PC-3 (cell line): ENCODE data around the gene SYDE2. TPM values are rescaled to one million over a fixed set of nuclear protein-coding genes. Genes with fewer than 3 reads are reported as not detected.

Source experiments
- ATAC-seq: fragments of 200-7000 bp; cut with Tn5 transposase; 2 replicates; pipeline ENCODE4 v1.9.1; 2020; ENCODE audit warnings: mild to moderate bottlenecking, moderate library complexity
- BruUV-seq: library from RNA; stranded (reverse); fragments of 400-500 nt; replicated peaks from 2 replicates; lab custom pipeline; 2021; lab: Mats Ljungman, UMichigan
- CTCF ChIA-PET: fragments of 300-600 bp; sonication (Branson Sonifier 250); formaldehyde crosslinking; loops from one replicate; lab custom pipeline; 2022; ENCODE audit warnings: antibody characterized with exemption; lab: Charles Lee
- POLR2A ChIA-PET: fragments of 300-600 bp; sonication (Branson Sonifier 250); formaldehyde crosslinking; loops from one replicate; lab custom pipeline; 2022; ENCODE audit warnings: antibody characterized with exemption; ENCODE audit not compliant: unreplicated experiment; lab: Charles Lee
- DNase-seq: peaks from one replicate; pipeline ENCODE4 v3.0.0-alpha.2; 2015
- H2AFZ ChIP-seq: fragments of 300-600 bp; sonication (generic); 2 replicates; pipeline ENCODE4 v1.6.0; 2016; ENCODE audit warnings: antibody characterized with exemption, low read length
- H3F3A ChIP-seq: fragments of 300-600 bp; sonication (generic); one replicate; pipeline ENCODE4 v1.6.0; 2017; ENCODE audit warnings: antibody characterized with exemption, low read length, control low read depth, mild to moderate bottlenecking; ENCODE audit not compliant: unreplicated experiment
- H3K27ac ChIP-seq: fragments of 300-600 bp; sonication (generic); 2 replicates; pipeline ENCODE4 v1.5.1; 2016; ENCODE audit warnings: mild to moderate bottlenecking, low read length
- H3K27me3 ChIP-seq: fragments of 300-600 bp; sonication (generic); 2 replicates; pipeline ENCODE4 v1.6.1; 2016; ENCODE audit warnings: low read length, mixed read lengths
- H3K36me3 ChIP-seq: fragments of 300-600 bp; sonication (generic); 2 replicates; pipeline ENCODE4 v1.6.1; 2016; ENCODE audit warnings: low read depth, mixed run types, low read length, mixed read lengths
- H3K4me1 ChIP-seq: fragments of 300-600 bp; sonication (generic); 2 replicates; pipeline ENCODE4 v1.5.1; 2016; ENCODE audit warnings: low read length; ENCODE audit not compliant: insufficient read depth
- H3K4me2 ChIP-seq: fragments of 300-600 bp; sonication (generic); 2 replicates; pipeline ENCODE4 v1.6.0; 2016; ENCODE audit warnings: low read length
- H3K4me3 ChIP-seq: fragments of 300-600 bp; sonication (generic); 2 replicates; pipeline ENCODE4 v1.5.1; 2016; ENCODE audit warnings: mild to moderate bottlenecking, low read length, mixed read lengths
- H3K79me2 ChIP-seq: fragments of 300-600 bp; sonication (generic); 2 replicates; pipeline ENCODE4 v1.6.1; 2017; ENCODE audit warnings: low read length, mixed read lengths
- H3K9ac ChIP-seq: fragments of 300-600 bp; sonication (generic); 2 replicates; pipeline ENCODE4 v1.6.0; 2016; ENCODE audit warnings: mild to moderate bottlenecking, low read length
- H3K9me2 ChIP-seq: fragments of 300-600 bp; sonication (generic); replicated peaks from 2 replicates; pipeline ENCODE4 v1.6.1; 2016; ENCODE audit warnings: mixed run types, low read length, mixed read lengths
- H3K9me3 ChIP-seq: fragments of 300-600 bp; sonication (generic); 2 replicates; pipeline ENCODE4 v1.6.1; 2016; ENCODE audit warnings: low read length, mixed read lengths
- H4K20me1 ChIP-seq: fragments of 300-600 bp; sonication (generic); 2 replicates; pipeline ENCODE4 v1.6.1; 2016; ENCODE audit warnings: low read length, mixed read lengths
- EZH2 ChIP-seq: fragments of 300-600 bp; sonication (generic); IDR thresholded peaks from one replicate; pipeline ENCODE4 v1.6.1; 2017; ENCODE audit warnings: antibody characterized with exemption, mild to moderate bottlenecking, low read length; ENCODE audit not compliant: unreplicated experiment
- EZH2phosphoT487 ChIP-seq: fragments of 300-600 bp; sonication (generic); IDR thresholded peaks from 2 replicates; pipeline ENCODE4 v1.6.1; 2018; ENCODE audit warnings: mild to moderate bottlenecking, antibody characterized with exemption, low read length, borderline replicate concordance
- intact Hi-C: fragments of 100-400 bp; cut with micrococcal nuclease; formaldehyde crosslinking; loops from 2 replicates; pipeline ENCODE4 v1.9.0; 2023
- total RNA-seq: library from RNA; depleted of rRNA; stranded (reverse); fragments of >200 nt; gene quantifications from 2 replicates; pipeline ENCODE4 v1.2.3, GENCODE V29; 2014
- TF ChIP-seq, protein P1 (sequence below): fragments of 300-600 bp; sonication (generic); conservative IDR thresholded peaks from 2 replicates; pipeline ENCODE4 v1.5.1; 2017; ENCODE audit warnings: antibody characterized with exemption, low read depth, mild to moderate bottlenecking, low read length

SYDE2 gene
- total RNA-seq, 1 experiment from 2014 or later = 4.4 TPM

DNA sequence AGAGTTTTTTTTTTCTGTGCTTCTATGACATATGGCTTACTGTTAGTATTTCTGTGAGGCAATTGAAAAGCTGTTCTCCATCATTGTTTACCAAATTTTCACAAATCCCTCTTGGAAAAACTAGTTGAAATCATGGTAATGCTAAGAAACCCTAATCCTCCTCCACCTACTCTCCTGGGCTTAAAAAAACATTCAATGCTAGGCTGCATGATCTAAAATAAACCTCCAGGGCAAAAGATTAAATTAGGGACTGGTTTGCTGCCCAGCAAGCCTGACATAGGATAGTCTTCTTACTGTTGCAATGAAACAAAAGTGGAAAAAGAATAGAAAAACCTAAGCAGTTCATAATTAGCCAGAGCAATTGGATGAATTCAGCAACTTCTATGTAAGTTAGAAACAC, 42.6 kb upstream of the SYDE2 start:
- ATAC-seq (no peak), DNase-seq (no peak)
- H3K9me3 ChIP-seq = no peaks in the 10 kb centered on the region
- no peaks in the 10 kb centered on the region for H4K20me1 ChIP-seq
- no peak overlapping the region for H2AFZ ChIP-seq
- peaks cover 22% of the 10 kb centered on the region for H3K4me1 ChIP-seq
- H3K4me3 ChIP-seq = no peak overlapping the region
- H3K27me3 ChIP-seq = no peaks in the 10 kb centered on the region
- H3K4me2 ChIP-seq = no peak overlapping the region
- no peaks in the 10 kb centered on the region for H3F3A ChIP-seq
- intact Hi-C loops = loop anchor here (5.0 kb wide), 1 partner anchor 41 kb away; the partner anchor contains the start of gene SYDE2
- H3K36me3 ChIP-seq = no peaks in the 10 kb centered on the region
- no peaks in the 10 kb centered on the region for H3K79me2 ChIP-seq
- POLR2A ChIA-PET = no interaction called here
- TF ChIP-seq, protein P1, sequence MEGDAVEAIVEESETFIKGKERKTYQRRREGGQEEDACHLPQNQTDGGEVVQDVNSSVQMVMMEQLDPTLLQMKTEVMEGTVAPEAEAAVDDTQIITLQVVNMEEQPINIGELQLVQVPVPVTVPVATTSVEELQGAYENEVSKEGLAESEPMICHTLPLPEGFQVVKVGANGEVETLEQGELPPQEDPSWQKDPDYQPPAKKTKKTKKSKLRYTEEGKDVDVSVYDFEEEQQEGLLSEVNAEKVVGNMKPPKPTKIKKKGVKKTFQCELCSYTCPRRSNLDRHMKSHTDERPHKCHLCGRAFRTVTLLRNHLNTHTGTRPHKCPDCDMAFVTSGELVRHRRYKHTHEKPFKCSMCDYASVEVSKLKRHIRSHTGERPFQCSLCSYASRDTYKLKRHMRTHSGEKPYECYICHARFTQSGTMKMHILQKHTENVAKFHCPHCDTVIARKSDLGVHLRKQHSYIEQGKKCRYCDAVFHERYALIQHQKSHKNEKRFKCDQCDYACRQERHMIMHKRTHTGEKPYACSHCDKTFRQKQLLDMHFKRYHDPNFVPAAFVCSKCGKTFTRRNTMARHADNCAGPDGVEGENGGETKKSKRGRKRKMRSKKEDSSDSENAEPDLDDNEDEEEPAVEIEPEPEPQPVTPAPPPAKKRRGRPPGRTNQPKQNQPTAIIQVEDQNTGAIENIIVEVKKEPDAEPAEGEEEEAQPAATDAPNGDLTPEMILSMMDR = no peak
- TF ChIP-seq EZH2 = no peak
- TF ChIP-seq EZH2phosphoT487 = no peak
- H3K9me2 ChIP-seq = no peaks in the 10 kb centered on the region
- CTCF ChIA-PET = interaction anchor here (1.6 kb wide), 1 partner anchor 134 kb away, joined by 5 read pairs; no protein-coding TSS in a partner anchor
- no TSS peak for BruUV-seq
- H3K9ac ChIP-seq = no peak overlapping the region
- H3K27ac ChIP-seq = no peak overlapping the region

DNA sequence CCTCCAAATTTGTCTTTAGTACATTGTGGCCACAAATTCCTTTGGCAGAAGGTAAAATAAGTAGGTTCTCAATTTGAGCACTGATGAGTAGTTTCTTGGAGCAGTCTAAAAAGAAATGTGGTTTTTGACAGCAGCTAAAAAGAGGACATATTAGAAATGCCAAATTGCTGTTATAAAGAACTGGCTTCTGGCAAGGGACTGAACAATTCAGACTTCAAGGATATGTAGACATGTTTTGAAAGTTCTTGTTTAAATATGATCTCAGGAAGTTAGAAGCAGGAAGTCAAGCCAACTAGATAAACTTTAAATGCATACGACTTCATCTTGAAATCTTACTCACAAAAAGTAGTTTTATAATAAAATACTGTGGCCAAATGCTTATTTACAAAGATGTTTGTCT, 39.8 kb upstream of the SYDE2 start:
- Histone ChIP-seq H3K4me3 (no peak overlapping the region), H3K27ac (no peak overlapping the region), H3F3A (no peaks in the 10 kb centered on the region), H3K27me3 (no peaks in the 10 kb centered on the region), H4K20me1 (no peaks in the 10 kb centered on the region), H2AFZ (peak overlapping the region; percentile 61), H3K9me2 (no peaks in the 10 kb centered on the region), H3K9ac (no peak overlapping the region), H3K4me2 (no peak overlapping the region), H3K79me2 (no peaks in the 10 kb centered on the region), H3K9me3 (no peaks in the 10 kb centered on the region), H3K4me1 (peaks cover 21% of the 10 kb centered on the region), H3K36me3 (no peaks in the 10 kb centered on the region)
- no TSS peak for BruUV-seq
- ATAC-seq = no peak
- intact Hi-C loops = loop anchor here (1.0 to 5.0 kb wide), 2 partner anchors 38 to 131 kb away; partner anchors contain the start of gene SYDE2
- TF ChIP-seq, protein P1 = no peak
- TF ChIP-seq EZH2phosphoT487 (no peak), EZH2 (no peak)
- CTCF ChIA-PET = interaction anchor here (0.6 to 1.1 kb wide), 8 partner anchors 14 to 296 kb away, joined by 3 to 8 read pairs (median 4); no protein-coding TSS in a partner anchor
- POLR2A ChIA-PET = no interaction called here
- no peak for DNase-seq

DNA sequence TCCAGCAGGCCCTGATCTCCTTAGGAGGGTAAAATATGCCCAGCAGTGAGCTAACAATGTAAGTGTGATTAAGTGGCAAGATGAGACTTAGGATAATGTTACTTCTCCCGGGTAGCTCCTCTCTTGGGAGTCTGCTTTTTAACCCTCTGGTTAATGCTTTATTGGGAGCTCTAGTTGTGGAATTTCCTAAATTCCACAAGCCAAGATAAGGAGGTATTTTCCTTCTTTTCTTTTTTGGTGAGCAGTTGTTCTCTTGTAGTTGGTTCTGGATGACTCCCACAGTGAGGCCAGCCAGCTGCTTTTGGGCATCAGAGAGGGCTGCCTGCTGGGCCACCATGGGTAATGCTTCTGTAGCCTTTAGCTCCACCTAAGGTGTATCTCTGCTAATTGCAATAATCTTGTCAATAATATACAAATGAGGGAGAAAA, 39.4 kb upstream of the SYDE2 start:
- no peak overlapping the region for H3K9ac ChIP-seq
- peak; percentile 82 for ATAC-seq
- H3K4me2 ChIP-seq = no peak overlapping the region
- peaks cover 17% of the 10 kb centered on the region for H3K4me1 ChIP-seq
- BruUV-seq = no TSS peak
- H3K27ac ChIP-seq = no peak overlapping the region
- H3K36me3 ChIP-seq = no peaks in the 10 kb centered on the region
- H3F3A ChIP-seq = no peaks in the 10 kb centered on the region
- H3K79me2 ChIP-seq = no peaks in the 10 kb centered on the region
- peak overlapping the region; percentile 61 for H2AFZ ChIP-seq
- ChIA-PET POLR2A (no interaction called here), CTCF (interaction anchor here (0.7 to 1.1 kb wide), 7 partner anchors 14 to 295 kb away, joined by 3 to 8 read pairs (median 5); no protein-coding TSS in a partner anchor)
- H3K9me2 ChIP-seq = no peaks in the 10 kb centered on the region
- peak; percentile 51 for DNase-seq
- no peaks in the 10 kb centered on the region for H3K27me3 ChIP-seq
- no peaks in the 10 kb centered on the region for H3K9me3 ChIP-seq
- intact Hi-C loops = loop anchor here (1.0 to 5.0 kb wide), 2 partner anchors 38 to 131 kb away; partner anchors contain the start of gene SYDE2
- H3K4me3 ChIP-seq = no peak overlapping the region
- TF ChIP-seq EZH2 = no peak
- no peak for TF ChIP-seq EZH2phosphoT487
- TF ChIP-seq, protein P1 = peak; percentile 65
- H4K20me1 ChIP-seq = no peaks in the 10 kb centered on the region
